HUES48 (cell line): ENCODE data around the gene GOLGA1.
A peak's percentile ranks its signal among the peaks of the same experiment; 100 is the strongest.

Source experiments
- H3K27ac ChIP-seq: one replicate; pipeline ENCODE4 v1.7.0; 2013; ENCODE audit warnings: low read depth, low read length, inconsistent platforms
- H3K27me3 ChIP-seq: 2 replicates; pipeline ENCODE4 v1.6.1; 2013; ENCODE audit warnings: mild to moderate bottlenecking, low read length; ENCODE audit not compliant: control insufficient read depth, insufficient read depth
- H3K36me3 ChIP-seq: 2 replicates; pipeline ENCODE4 v1.6.1; 2013; ENCODE audit warnings: low read length; ENCODE audit not compliant: control insufficient read depth, insufficient read depth
- H3K4me1 ChIP-seq: 2 replicates; pipeline ENCODE4 v1.6.1; 2013; ENCODE audit warnings: mild to moderate bottlenecking, low read length; ENCODE audit not compliant: control insufficient read depth, insufficient read depth
- H3K4me3 ChIP-seq: 2 replicates; pipeline ENCODE4 v1.5.1; 2013; ENCODE audit warnings: mild to moderate bottlenecking, low read depth, low read length
- H3K9ac ChIP-seq: 2 replicates; pipeline ENCODE4 v1.6.1; 2013; ENCODE audit warnings: mild to moderate bottlenecking, low read depth, low read length, moderate library complexity
- H3K9me3 ChIP-seq: 2 replicates; pipeline ENCODE4 v1.6.1; 2013; ENCODE audit warnings: low read length; ENCODE audit not compliant: control insufficient read depth, insufficient read depth

The GOLGA1 gene

DNA sequence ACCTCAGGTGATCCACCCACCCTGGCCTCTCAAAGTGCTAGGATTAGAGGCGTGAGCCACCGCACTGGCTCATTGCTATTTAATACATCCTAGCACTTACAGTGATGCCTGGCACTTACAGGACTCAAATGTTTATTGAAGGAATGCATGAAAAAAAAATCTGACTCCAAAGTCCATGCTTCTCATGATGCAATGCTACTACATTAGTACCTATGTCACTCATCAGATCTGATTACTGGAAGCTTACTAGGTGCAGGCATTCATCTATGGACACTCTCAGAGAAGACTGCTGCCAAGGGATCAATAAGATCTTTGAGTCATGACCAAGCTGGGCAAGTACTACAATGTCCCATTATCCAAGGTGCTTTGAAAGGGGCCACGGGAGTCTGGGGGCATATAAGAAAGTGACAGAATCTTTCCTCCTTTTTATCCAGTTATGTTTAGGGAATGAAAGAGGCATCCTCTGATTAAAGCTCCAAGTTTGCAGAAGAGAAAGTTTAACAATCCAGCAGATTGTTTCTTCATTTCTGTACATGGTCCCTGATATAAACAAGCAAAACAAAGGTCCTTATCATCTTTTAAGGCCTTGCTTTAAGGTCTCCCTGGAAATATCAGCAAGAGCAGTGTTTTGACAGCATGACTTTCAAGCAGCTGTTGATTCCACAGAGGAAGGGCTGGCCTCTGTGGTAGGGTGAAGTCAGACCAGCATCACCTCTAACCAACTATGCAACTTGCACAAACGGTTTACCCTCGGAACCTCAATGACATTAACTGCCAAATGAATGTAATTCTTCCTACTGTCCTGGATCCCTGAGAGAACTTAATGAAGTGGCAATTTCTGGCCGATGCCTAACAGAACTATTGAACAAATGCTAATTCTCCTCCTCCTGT is 43.1 kb downstream of the GOLGA1 start:
- Histone ChIP-seq H3K4me1 (no peaks in the 10 kb centered on the region), H3K27ac (no peak overlapping the region), H3K27me3 (no peaks in the 10 kb centered on the region), H3K4me3 (no peak overlapping the region), H3K36me3 (peaks cover 22% of the 10 kb centered on the region; the same call in 1 of the 2 replicates), H3K9me3 (no peaks in the 10 kb centered on the region), H3K9ac (no peak overlapping the region)

DNA sequence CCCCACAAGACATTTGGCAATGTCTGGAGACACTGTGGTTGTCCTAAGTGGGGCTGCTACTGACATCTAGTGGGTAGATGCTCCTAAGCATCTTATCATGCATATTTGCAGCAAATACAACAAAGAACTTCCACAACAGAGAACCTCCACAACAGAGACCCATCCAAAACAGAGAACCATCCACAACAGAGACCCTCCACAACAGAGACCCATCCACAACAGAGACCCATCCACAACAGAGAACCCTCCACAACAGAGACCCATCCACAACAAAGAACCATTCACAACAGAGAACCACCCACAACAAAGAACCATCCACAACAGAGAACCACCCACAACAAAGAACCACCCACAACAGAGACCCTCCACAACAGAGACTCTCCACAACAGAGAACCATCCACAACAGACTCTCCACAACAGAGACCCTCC is 46.1 kb downstream of the GOLGA1 start:
- Histone ChIP-seq H3K27ac (no peak overlapping the region), H3K9ac (no peak overlapping the region), H3K27me3 (no peaks in the 10 kb centered on the region), H3K4me3 (no peak overlapping the region), H3K4me1 (no peaks in the 10 kb centered on the region), H3K9me3 (no peaks in the 10 kb centered on the region), H3K36me3 (peaks cover 28% of the 10 kb centered on the region; the same call in 1 of the 2 replicates)

DNA sequence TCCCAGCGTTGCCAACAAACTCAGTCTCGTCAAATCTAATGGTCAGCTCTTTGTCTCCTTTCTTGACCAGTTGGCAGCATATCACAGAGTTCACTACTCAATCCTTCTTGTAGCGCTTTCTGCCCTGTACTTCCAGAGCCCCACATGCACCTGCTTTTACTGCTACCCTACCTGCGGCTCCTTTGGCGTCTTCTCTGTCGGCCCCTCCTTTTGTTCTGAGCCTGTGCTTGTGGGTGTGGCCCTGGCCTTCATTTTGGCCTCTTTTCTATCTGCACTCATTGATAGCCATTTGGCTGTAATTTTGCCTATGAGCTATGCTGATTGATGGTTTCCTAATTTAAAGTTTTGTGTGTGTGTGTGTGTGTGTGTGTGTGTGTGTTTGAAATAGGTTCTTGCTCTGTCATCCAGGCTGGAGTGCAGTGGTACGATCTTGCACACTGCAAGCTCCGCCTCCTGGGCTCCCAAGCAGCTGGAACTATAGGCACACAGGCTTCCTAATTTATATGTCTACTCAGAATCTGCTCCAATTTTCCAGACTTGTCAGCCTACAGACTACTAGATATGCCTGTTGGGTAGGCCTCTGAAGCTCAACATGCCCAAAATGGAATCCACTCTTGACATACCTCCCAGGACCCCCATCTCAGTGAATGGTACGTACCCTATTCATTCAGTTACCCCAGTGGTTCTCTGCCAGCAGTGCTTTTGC is 46.7 kb downstream of the GOLGA1 start:
- no peaks in the 10 kb centered on the region for H3K9me3 ChIP-seq
- H3K36me3 ChIP-seq: peaks cover 29% of the 10 kb centered on the region; the same call in 1 of the 2 replicates
- H3K27ac ChIP-seq: no peak overlapping the region
- H3K4me3 ChIP-seq: no peak overlapping the region
- H3K4me1 ChIP-seq: no peaks in the 10 kb centered on the region
- no peaks in the 10 kb centered on the region for H3K27me3 ChIP-seq
- no peak overlapping the region for H3K9ac ChIP-seq

DNA sequence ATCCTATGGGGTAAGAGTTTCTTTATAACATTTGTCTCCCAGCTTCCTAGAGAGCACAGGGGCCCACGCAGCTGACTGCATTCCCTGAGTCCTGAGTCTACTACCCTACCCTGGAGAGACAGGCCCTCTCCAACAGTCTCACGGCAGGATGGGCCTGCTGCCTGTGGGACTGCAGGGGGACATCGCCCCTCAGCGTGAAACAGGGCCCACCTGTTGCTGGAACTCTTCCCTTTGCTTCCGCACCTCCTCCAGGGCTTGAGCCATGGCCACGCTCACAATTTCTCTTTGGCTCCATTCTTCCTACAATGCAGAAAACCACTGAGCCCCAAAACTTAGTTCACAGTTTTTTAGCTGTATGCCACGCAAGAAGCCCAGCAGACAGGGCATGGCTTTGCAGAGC is 50.7 kb downstream of the GOLGA1 start:
- no peaks in the 10 kb centered on the region for H3K27me3 ChIP-seq
- peaks cover 29% of the 10 kb centered on the region for H3K36me3 ChIP-seq
- no peak overlapping the region for H3K9ac ChIP-seq
- no peaks in the 10 kb centered on the region for H3K4me1 ChIP-seq
- H3K9me3 ChIP-seq: no peaks in the 10 kb centered on the region
- H3K4me3 ChIP-seq: no peak overlapping the region
- no peak overlapping the region for H3K27ac ChIP-seq

DNA sequence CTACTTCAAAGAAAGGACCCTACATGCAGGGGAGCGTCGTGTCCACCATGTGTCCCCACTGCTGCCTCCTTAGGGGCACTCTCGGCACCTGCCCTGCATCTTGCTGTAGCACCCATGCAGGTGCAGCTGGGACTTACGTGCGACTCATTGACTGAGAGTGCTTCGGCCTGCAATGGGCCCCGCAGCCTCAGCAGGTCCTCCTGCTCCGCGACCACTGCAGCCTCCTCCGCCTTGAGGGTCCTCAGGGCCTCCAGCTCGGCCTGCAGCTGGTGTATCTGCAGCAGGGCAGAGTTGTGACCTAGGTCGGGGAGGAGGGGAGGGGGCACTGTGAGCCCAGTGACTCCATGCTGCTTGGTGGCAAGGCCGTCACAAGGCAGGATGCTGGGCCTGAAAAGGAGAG is 51.9 kb downstream of the GOLGA1 start:
- Histone ChIP-seq H3K36me3 (peaks cover 29% of the 10 kb centered on the region), H3K27me3 (no peaks in the 10 kb centered on the region), H3K27ac (no peak overlapping the region), H3K9me3 (no peaks in the 10 kb centered on the region), H3K4me3 (no peak overlapping the region), H3K4me1 (no peaks in the 10 kb centered on the region), H3K9ac (no peak overlapping the region)

DNA sequence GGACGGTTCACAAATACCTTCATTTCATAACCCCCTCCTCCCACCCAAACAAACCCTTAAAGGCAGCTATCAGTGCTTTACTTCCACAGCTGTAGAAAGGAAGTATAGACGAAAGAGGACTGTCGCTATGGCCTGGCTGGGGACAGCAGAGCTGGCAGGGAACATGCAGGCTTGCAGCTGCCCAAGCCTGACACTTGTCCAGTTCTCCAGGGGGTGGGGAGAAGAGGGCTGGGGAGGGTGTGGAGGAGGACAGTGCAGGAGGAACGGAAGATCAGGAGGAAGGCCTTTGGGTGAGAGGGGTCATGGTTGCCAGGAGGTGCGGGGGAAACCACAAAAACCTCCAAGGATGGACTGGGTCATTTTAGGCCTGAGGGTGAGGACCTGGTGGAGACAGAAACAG is 53.1 kb downstream of the GOLGA1 start:
- no peak overlapping the region for H3K9ac ChIP-seq
- H3K27ac ChIP-seq: no peak overlapping the region
- H3K9me3 ChIP-seq: no peaks in the 10 kb centered on the region
- H3K27me3 ChIP-seq: no peaks in the 10 kb centered on the region
- no peaks in the 10 kb centered on the region for H3K4me1 ChIP-seq
- peaks cover 23% of the 10 kb centered on the region for H3K36me3 ChIP-seq
- no peak overlapping the region for H3K4me3 ChIP-seq

DNA sequence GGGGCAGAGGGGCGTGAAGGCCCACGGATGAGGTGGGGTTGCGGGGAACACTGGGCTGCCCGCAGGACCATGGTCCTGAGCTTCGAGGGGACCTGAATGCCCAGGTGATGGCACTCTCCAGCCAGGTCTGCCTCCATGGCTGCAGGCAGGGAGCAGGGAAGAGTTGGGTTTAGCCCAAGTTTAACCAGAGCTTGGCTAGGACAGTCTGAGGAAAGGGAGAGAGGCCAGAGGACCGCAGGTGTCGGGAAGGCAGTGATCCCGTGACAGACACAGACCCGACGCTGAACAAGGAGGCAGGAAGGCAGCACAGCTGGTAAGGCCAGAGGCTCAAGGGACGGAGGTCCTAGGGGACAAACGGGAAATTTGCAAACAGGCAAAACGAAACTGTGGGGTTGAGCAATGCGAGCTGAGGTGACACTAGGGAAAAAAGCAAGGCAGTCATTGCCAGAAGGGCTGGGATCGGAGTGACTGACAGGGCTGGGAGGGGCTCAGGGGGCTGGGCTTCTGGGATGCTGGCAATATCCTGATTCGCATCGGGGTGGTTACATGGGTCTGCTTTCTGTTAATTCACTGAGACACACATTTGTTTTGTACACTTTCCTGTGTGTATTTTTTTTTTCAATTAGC is 53.9 kb downstream of the GOLGA1 start:
- Histone ChIP-seq H3K27me3 (no peaks in the 10 kb centered on the region), H3K4me3 (no peak overlapping the region), H3K4me1 (no peaks in the 10 kb centered on the region), H3K9me3 (no peaks in the 10 kb centered on the region), H3K27ac (no peak overlapping the region), H3K9ac (no peak overlapping the region), H3K36me3 (peaks cover 23% of the 10 kb centered on the region)

DNA sequence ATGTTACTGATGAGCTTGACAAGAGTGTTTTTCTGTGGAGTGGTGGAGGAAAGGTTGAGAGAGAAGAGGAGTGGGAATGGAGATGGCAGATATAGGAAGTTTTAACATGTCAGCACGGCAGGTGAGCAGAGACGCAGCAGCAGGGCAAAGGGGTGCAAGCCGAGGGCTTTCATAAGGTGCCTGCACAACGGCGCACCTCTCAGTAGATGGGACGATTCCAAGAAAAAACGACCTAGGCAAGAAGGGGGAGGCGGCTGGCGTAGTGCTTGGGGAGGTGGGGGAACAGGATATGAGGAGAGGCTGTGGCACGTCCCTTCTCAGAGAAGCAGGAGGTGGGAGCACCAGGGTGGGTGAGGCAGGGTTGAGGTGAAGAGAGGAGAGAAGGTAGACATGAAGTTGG is 54.4 kb downstream of the GOLGA1 start:
- H3K4me3 ChIP-seq: no peak overlapping the region
- no peaks in the 10 kb centered on the region for H3K9me3 ChIP-seq
- H3K4me1 ChIP-seq: no peaks in the 10 kb centered on the region
- no peak overlapping the region for H3K27ac ChIP-seq
- H3K27me3 ChIP-seq: no peaks in the 10 kb centered on the region
- no peak overlapping the region for H3K9ac ChIP-seq
- H3K36me3 ChIP-seq: peaks cover 23% of the 10 kb centered on the region

DNA sequence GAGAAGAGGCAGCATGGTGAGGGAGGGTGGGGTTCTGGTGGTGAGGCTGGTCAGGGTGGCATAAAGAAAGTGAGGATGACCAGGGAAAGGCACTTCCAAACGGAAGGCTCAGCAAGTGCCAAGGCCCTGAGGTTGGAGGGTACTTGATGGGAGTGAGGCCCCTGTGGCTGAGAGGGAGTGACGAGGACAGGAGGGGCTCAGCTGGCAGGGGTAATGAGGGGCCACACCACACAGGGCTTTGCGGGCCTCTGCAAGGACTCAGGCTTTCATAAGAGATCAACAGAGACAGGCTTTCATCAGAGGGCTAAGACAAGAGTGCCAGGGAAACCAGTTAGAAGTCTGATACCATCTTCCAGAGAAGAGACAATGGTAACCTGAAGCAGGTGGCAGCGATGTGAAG is 55.3 kb downstream of the GOLGA1 start:
- Histone ChIP-seq H3K27ac (no peak overlapping the region), H3K9ac (no peak overlapping the region), H3K36me3 (peaks cover 19% of the 10 kb centered on the region), H3K4me3 (no peak overlapping the region), H3K9me3 (no peaks in the 10 kb centered on the region), H3K4me1 (peaks cover 8% of the 10 kb centered on the region), H3K27me3 (no peaks in the 10 kb centered on the region)

DNA sequence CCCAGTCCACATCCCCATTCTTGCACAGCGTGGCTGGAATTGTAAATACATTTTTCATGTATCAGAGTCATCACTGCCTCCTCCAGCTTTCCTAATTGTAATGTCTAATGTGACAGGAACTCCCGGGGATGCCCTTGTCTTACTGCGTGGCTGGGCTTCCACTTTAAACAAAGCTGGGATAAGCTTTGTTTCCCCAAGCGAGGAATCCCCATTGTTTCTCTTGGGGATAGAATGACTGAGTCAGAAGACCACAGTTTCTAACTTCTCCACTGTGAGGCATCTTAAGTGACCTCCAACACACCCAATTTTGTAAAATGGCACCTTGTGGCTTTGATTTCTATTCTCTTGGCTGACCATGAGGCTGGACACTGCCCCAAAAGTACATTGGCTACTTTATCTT is 56.5 kb downstream of the GOLGA1 start:
- Histone ChIP-seq H3K9ac (no peak overlapping the region), H3K4me1 (peaks cover 18% of the 10 kb centered on the region), H3K36me3 (peaks cover 17% of the 10 kb centered on the region), H3K27ac (peak overlapping the region; percentile 36), H3K9me3 (no peaks in the 10 kb centered on the region), H3K4me3 (no peak overlapping the region), H3K27me3 (no peaks in the 10 kb centered on the region)

DNA sequence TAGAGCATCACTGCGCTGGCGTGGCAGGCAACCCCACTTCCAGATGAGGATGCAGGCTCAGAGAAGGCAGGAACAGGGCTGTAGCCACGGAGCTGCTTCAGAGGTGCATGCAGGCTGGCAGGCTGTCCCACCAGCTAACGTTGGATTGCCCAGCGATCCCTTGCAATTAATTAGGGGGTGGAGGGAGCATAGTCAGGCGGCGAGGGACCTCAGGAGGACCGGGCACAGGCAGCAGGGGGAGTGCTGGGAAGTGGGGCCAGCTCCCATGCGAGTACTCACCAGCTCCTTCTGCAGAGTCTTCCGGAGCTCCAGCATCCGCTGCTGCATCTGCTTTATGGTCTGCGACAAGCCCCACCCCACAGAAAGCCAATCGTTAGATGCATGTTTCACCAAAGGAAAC is 58.7 kb downstream of the GOLGA1 start:
- Histone ChIP-seq H3K27ac (no peak overlapping the region), H3K9me3 (no peaks in the 10 kb centered on the region), H3K9ac (no peak overlapping the region), H3K4me3 (no peak overlapping the region), H3K27me3 (no peaks in the 10 kb centered on the region), H3K36me3 (peaks cover 26% of the 10 kb centered on the region), H3K4me1 (peaks cover 20% of the 10 kb centered on the region)
